ENCODE data around the gene BEND2. TPM values are rescaled to one million over a fixed set of nuclear protein-coding genes. Genes with fewer than 3 reads are reported as not detected.

Gene BEND2
- total RNA-seq, 1 experiment from 2014 or later = not detected

- Histone ChIP-seq H3K27ac (ENCODE audit: insufficient read length, low read depth, low read length) (no peak overlapping the region), H3K79me1 (ENCODE audit: insufficient read depth, low read depth, low read length, poor library complexity, severe bottlenecking) (no peaks in the 10 kb centered on the region), H2BK20ac (ENCODE audit: low read depth, low read length, poor library complexity, severe bottlenecking) (no peak overlapping the region), H4K8ac (replicated peaks; ENCODE audit: insufficient read length, low read depth, low read length) (no peak overlapping the region), H3K23me2 (ENCODE audit: insufficient read length, low read depth, low read length, poor library complexity, severe bottlenecking) (no peaks in the 10 kb centered on the region), H3K23ac (ENCODE audit: insufficient read length, low read depth, low read length) (no peak overlapping the region), H3K4ac (ENCODE audit: low read depth, low read length) (no peak overlapping the region), H3K9me3 (ENCODE audit: control insufficient read depth, low read depth, low read length) (peaks cover 37% of the 10 kb centered on the region), H4K20me1 (ENCODE audit: control insufficient read depth, insufficient read depth, insufficient read length) (no peaks in the 10 kb centered on the region), H3K56ac (ENCODE audit: insufficient read length, low read depth, low read length) (no peak overlapping the region), H3K9ac (ENCODE audit: extremely low read depth, insufficient read length, low read length) (no peak overlapping the region), H3K79me2 (ENCODE audit: insufficient read depth, low read length) (no peaks in the 10 kb centered on the region), H3K18ac (ENCODE audit: insufficient read length, low read depth, low read length) (no peak overlapping the region), H3K27me3 (ENCODE audit: insufficient read depth, low read length) (no peaks in the 10 kb centered on the region), H3K4me2 (ENCODE audit: insufficient read depth, insufficient read length, low read length) (no peak overlapping the region), H2AK5ac (ENCODE audit: insufficient read length, low read length) (no peak overlapping the region), H2BK5ac (ENCODE audit: insufficient read length, low read length) (no peak overlapping the region), H3K4me1 (ENCODE audit: insufficient read depth, low read length) (no peaks in the 10 kb centered on the region), H4K5ac (ENCODE audit: insufficient read length, low read depth, low read length) (no peak overlapping the region), H3T11ph (ENCODE audit: low read length) (no peak overlapping the region), H2BK120ac (ENCODE audit: low read depth, low read length, poor library complexity, severe bottlenecking) (no peak overlapping the region), H4K91ac (ENCODE audit: insufficient read length, low read depth, low read length) (no peak overlapping the region), H2BK15ac (ENCODE audit: low read depth, low read length) (no peak overlapping the region), H3K14ac (ENCODE audit: insufficient read depth, low read length) (no peak overlapping the region), H2BK12ac (ENCODE audit: insufficient read length, low read depth, low read length) (no peak overlapping the region), H2AFZ (ENCODE audit: low read length) (no peak overlapping the region)
- Mint-ChIP-seq H3K27me3 (ENCODE audit: low read depth) (peaks cover 14% of the 10 kb centered on the region), H3K4me3 (no peak overlapping the region), H3K9me3 (peaks cover 72 to 79% of the 10 kb centered on the region in 2 experiments), H3K36me3 (ENCODE audit: insufficient read depth in 1 of 3, low read depth in 3 of 3) (no peaks in the 10 kb centered on the region; a peak in 1 of 7 replicates), H3K27ac (no peak overlapping the region), H3K4me1 (no peaks in the 10 kb centered on the region)
- no peak for DNase-seq
- TF ChIP-seq, protein P1, sequence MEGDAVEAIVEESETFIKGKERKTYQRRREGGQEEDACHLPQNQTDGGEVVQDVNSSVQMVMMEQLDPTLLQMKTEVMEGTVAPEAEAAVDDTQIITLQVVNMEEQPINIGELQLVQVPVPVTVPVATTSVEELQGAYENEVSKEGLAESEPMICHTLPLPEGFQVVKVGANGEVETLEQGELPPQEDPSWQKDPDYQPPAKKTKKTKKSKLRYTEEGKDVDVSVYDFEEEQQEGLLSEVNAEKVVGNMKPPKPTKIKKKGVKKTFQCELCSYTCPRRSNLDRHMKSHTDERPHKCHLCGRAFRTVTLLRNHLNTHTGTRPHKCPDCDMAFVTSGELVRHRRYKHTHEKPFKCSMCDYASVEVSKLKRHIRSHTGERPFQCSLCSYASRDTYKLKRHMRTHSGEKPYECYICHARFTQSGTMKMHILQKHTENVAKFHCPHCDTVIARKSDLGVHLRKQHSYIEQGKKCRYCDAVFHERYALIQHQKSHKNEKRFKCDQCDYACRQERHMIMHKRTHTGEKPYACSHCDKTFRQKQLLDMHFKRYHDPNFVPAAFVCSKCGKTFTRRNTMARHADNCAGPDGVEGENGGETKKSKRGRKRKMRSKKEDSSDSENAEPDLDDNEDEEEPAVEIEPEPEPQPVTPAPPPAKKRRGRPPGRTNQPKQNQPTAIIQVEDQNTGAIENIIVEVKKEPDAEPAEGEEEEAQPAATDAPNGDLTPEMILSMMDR (conservative IDR thresholded peaks at IDR 0.05) = no peak
- no CpG with 5 or more reads among the region's 8 CpGs for WGBS (ENCODE audit: extremely low coverage, insufficient read length, low lambda C conversion rate)
Observed at GRCh38 chrX:18129690-18130089, 91.0 kb downstream of the BEND2 start.
